SU-DHL-6 (cell line): ENCODE results near the gene RSU1.

ENCODE experiments used
- H2AFZ ChIP-seq: fragments of 200-600 bp; sonication (generic); 2 replicates; pipeline ENCODE4 v1.6.1; 2014; ENCODE audit warnings: low read depth, mild to moderate bottlenecking, moderate library complexity, mixed read lengths, antibody characterized with exemption, low read length; ENCODE audit not compliant: severe bottlenecking
- H3F3A ChIP-seq: fragments of 200-600 bp; shearing (Covaris generic); 2 replicates; pipeline ENCODE4 v1.6.0; 2016; ENCODE audit warnings: antibody characterized with exemption, mild to moderate bottlenecking; ENCODE audit not compliant: insufficient read depth
- H3K27ac ChIP-seq: fragments of 200-600 bp; sonication (generic); 2 replicates; pipeline ENCODE4 v1.5.1; 2016; ENCODE audit warnings: low read depth, mild to moderate bottlenecking, low read length, moderate library complexity, mixed read lengths
- H3K27me3 ChIP-seq: fragments of 200-600 bp; sonication (generic), shearing (Covaris generic); 2 replicates; pipeline ENCODE4 v1.6.0; 2014; ENCODE audit warnings: mild to moderate bottlenecking, low read length
- H3K36me3 ChIP-seq: fragments of 200-600 bp; sonication (generic); 2 replicates; pipeline ENCODE4 v1.6.1; 2014; ENCODE audit warnings: mild to moderate bottlenecking, low read length, mixed read lengths
- H3K4me2 ChIP-seq: fragments of 300-600, 200-600 bp; shearing (Covaris generic), sonication (generic); 2 replicates; pipeline ENCODE4 v1.6.0; 2014; ENCODE audit warnings: low read length, low read depth, mild to moderate bottlenecking; ENCODE audit not compliant: poor library complexity, severe bottlenecking
- H3K4me3 ChIP-seq: fragments of 200-600 bp; sonication (generic); 2 replicates; pipeline ENCODE4 v1.5.1; 2014; ENCODE audit warnings: antibody characterized with exemption, low read length, mild to moderate bottlenecking, mixed read lengths; ENCODE audit not compliant: insufficient read depth, poor library complexity, severe bottlenecking
- H3K79me2 ChIP-seq: fragments of 200-600 bp; sonication (generic); 2 replicates; pipeline ENCODE4 v1.6.1; 2014; ENCODE audit warnings: mild to moderate bottlenecking, low read length, moderate library complexity; ENCODE audit not compliant: insufficient read depth
- H3K9ac ChIP-seq: fragments of 200-600 bp; sonication (generic); 2 replicates; pipeline ENCODE4 v1.7.0; 2014; ENCODE audit warnings: mild to moderate bottlenecking, low read length
- H3K9me2 ChIP-seq: fragments of 200-600 bp; sonication (generic); replicated peaks from 2 replicates; pipeline ENCODE4 v1.6.1; 2014; ENCODE audit warnings: low read length; ENCODE audit not compliant: insufficient read depth
- H3K9me3 ChIP-seq: fragments of 200-600 bp; sonication (generic); 2 replicates; pipeline ENCODE4 v1.6.1; 2014; ENCODE audit warnings: low read length, mixed read lengths; ENCODE audit not compliant: insufficient read depth
- H4K20me1 ChIP-seq: fragments of 200-600 bp; sonication (generic); 2 replicates; pipeline ENCODE4 v1.6.1; 2014; ENCODE audit warnings: low read depth, mild to moderate bottlenecking, antibody characterized with exemption, low read length, moderate library complexity, mixed read lengths
- EZH2phosphoT487 ChIP-seq: fragments of 200-600 bp; sonication (generic), shearing (Covaris generic); conservative IDR thresholded peaks from 2 replicates; pipeline ENCODE4 v1.6.1; 2018; ENCODE audit warnings: mild to moderate bottlenecking, antibody characterized with exemption, low read length, moderate library complexity, mixed read lengths
- TF ChIP-seq, protein P1 (sequence below): fragments of 200-600 bp; sonication (generic); IDR thresholded peaks from one replicate; pipeline ENCODE4 v1.5.1; 2017; ENCODE audit warnings: antibody characterized with exemption, mild to moderate bottlenecking, low read length, moderate library complexity; ENCODE audit not compliant: insufficient read depth, poor library complexity, severe bottlenecking

RSU1 gene

DNA sequence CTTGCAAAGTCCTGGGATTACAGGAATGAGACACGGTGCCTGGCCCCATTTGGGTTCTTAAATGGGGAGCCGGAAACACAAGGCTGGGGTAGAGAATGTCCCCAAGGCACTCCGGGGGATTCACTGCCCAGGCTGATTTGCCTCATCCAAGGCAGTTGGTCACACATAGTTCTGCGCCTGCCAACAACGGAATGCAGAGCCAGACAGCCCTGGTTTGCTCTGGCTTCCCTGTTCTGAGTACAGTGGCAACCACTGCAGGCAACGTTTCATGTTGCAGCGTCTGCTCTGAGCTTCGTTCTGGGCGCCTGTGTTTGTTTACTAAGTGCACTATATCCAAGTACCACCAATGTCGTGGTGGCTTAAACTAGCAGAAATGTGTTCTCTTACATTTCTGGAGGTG, 233.8 kb downstream of the RSU1 start:
- H3K79me2 ChIP-seq: no peaks in the 10 kb centered on the region
- H3K4me2 ChIP-seq: no peak overlapping the region
- no peaks in the 10 kb centered on the region for H3F3A ChIP-seq
- no peak overlapping the region for H3K9ac ChIP-seq
- no peaks in the 10 kb centered on the region for H3K36me3 ChIP-seq
- H3K4me3 ChIP-seq: no peak overlapping the region
- H3K27me3 ChIP-seq: no peaks in the 10 kb centered on the region
- no peak overlapping the region for H3K27ac ChIP-seq
- H2AFZ ChIP-seq: no peak overlapping the region
- no peaks in the 10 kb centered on the region for H3K9me3 ChIP-seq
- TF ChIP-seq, protein P1, sequence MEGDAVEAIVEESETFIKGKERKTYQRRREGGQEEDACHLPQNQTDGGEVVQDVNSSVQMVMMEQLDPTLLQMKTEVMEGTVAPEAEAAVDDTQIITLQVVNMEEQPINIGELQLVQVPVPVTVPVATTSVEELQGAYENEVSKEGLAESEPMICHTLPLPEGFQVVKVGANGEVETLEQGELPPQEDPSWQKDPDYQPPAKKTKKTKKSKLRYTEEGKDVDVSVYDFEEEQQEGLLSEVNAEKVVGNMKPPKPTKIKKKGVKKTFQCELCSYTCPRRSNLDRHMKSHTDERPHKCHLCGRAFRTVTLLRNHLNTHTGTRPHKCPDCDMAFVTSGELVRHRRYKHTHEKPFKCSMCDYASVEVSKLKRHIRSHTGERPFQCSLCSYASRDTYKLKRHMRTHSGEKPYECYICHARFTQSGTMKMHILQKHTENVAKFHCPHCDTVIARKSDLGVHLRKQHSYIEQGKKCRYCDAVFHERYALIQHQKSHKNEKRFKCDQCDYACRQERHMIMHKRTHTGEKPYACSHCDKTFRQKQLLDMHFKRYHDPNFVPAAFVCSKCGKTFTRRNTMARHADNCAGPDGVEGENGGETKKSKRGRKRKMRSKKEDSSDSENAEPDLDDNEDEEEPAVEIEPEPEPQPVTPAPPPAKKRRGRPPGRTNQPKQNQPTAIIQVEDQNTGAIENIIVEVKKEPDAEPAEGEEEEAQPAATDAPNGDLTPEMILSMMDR: no peak
- TF ChIP-seq EZH2phosphoT487: no peak
- H3K9me2 ChIP-seq: no peaks in the 10 kb centered on the region
- H4K20me1 ChIP-seq: no peaks in the 10 kb centered on the region

DNA sequence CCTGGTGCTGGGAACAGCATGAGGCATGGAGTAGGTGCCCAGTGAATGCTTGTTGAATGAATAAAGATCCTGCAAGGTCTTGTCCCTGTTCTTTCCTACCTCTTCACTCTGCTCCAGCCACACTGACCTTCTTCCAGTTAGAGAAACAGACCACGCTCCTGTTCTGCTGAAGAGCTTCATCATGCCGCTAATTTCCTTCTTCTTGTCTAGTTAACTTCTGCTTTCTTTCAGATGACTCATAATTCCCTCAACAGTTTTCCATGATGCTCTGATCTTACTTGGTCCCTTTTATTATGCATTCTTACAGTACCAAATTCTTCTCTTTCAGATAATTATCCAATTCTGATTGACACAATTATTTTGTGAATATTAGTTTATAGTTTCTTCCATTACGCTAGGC, 236.0 kb downstream of the RSU1 start:
- no peak overlapping the region for H3K4me3 ChIP-seq
- no peak overlapping the region for H3K27ac ChIP-seq
- no peak overlapping the region for H2AFZ ChIP-seq
- H3K9me2 ChIP-seq: no peaks in the 10 kb centered on the region
- no peaks in the 10 kb centered on the region for H3K79me2 ChIP-seq
- no peaks in the 10 kb centered on the region for H3F3A ChIP-seq
- H4K20me1 ChIP-seq: no peaks in the 10 kb centered on the region
- TF ChIP-seq, protein P1: no peak
- H3K9me3 ChIP-seq: no peaks in the 10 kb centered on the region
- H3K4me2 ChIP-seq: no peak overlapping the region
- H3K9ac ChIP-seq: no peak overlapping the region
- H3K27me3 ChIP-seq: no peaks in the 10 kb centered on the region
- no peaks in the 10 kb centered on the region for H3K36me3 ChIP-seq

DNA sequence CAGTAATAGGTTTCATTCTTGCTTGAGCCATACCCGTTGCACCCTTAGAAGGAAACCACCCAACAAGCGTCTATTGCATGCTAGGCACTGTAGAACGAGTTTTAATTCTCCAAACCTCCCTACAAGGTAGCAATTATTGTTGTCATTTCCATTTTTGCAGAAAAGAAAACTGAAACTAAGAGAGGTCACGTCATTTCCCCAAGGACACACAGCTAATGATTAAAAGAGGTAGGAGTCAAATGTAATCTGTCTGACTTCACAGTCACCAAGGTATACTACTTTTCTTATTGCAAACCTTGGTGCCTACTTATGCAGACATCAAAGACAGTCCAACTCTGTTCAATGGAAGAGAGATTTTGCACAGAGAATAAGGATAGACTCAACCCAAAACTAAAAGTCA, 246.5 kb downstream of the RSU1 start:
- no peak overlapping the region for H3K4me3 ChIP-seq
- H3K9me2 ChIP-seq: no peaks in the 10 kb centered on the region
- no peaks in the 10 kb centered on the region for H3K9me3 ChIP-seq
- TF ChIP-seq, protein P1: no peak
- TF ChIP-seq EZH2phosphoT487: no peak
- H3K27me3 ChIP-seq: no peaks in the 10 kb centered on the region
- no peak overlapping the region for H3K4me2 ChIP-seq
- H2AFZ ChIP-seq: no peak overlapping the region
- no peak overlapping the region for H3K9ac ChIP-seq
- no peaks in the 10 kb centered on the region for H3F3A ChIP-seq
- no peaks in the 10 kb centered on the region for H4K20me1 ChIP-seq
- no peak overlapping the region for H3K27ac ChIP-seq
- H3K36me3 ChIP-seq: no peaks in the 10 kb centered on the region
- no peaks in the 10 kb centered on the region for H3K79me2 ChIP-seq
